HG02943 (cell line): ENCODE data around the gene SPINT2.

Source experiments
- ATAC-seq: cut with Tn5 transposase; IDR thresholded peaks from one replicate; pipeline ENCODE4 v1.9.1; 2021; ENCODE audit warnings: mild to moderate bottlenecking, low read depth, moderate library complexity; ENCODE audit not compliant: unreplicated experiment

SPINT2 gene

DNA sequence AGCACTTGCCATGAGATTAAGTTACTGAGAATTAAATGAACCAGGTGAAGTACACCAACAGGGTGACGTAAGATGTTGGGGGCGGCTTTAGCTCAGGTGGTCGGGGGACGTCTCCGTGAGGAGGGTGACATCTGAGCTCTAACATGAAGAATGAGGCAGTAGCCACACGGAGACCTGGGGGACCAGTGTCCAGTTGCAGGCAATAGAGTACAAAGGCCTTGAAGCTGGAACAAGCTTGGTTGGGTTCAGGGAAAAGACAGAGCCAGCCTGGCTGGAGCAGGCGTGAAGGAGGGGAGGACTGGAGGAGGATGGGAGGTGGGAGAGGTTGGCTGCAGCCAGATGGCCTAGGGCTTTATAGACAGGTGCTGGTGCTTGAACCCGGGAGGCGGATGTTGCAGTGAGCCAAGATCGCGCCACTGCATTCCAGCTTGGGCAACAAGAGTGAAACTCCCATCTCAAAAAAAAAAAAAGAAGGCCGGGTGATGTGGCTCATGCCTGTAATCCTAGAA is 1.6 kb downstream of the SPINT2 start:
- ATAC-seq = no peak

- ATAC-seq = no peak
These were observed 2.7 kb downstream of the SPINT2 start for GRCh38 chr19:38266981-38267597.

GRCh38 chr19:38267761-38268483 is 3.5 kb downstream of the SPINT2 start:
- ATAC-seq = no peak

GRCh38 chr19:38268539-38268938 is 4.2 kb downstream of the SPINT2 start:
- no peak for ATAC-seq

DNA sequence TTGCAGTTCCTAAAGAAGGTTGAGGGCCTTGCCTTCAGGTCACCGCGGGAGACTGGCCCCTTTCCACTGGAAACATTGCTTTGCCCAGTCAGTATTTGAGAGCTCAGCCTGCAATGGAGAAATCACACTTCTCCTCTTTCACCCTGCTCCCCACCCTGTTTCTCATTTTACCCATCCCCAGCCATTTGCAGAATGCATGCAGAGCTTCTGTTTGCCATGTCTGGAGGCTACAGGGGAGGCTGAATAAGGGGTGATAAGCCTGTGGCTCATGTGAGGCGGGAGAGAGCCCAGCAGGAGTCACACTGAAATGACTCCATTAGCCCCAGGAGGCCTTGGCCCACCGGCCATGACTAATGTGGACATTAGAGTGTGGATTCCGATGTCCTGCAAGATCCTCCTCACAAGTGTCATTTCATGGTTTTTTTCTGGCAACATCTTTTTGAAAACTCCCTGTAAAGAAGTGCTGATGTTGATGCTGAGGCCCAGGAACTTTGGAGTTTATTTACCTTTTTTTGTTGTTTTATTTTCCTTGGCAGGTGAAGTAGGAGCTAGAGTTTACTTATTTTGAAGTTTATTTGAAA is 6.3 kb downstream of the SPINT2 start:
- ATAC-seq = no peak

DNA sequence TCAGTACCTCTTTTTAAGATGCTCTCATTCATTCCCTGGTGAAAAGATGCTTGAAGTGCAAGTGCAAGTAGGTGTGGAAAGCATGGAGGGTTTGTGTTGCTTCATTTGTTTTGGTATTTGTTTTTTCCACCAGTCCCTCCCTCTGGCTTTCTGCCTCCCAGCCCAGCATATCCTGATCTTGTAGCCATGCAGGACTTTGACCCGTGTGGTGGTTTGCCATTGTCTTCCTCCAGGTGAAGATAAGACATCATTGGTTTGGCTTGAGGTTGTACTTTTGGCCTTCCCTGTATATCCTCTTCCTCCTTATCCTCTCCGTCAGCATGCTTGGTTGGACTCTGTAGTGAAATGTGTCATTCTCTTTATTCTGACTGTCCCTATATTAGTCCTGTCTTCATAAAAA is 9.1 kb downstream of the SPINT2 start:
- no peak for ATAC-seq

- ATAC-seq = no peak
These were observed 10.4 kb downstream of the SPINT2 start for GRCh38 chr19:38274739-38275138.

DNA sequence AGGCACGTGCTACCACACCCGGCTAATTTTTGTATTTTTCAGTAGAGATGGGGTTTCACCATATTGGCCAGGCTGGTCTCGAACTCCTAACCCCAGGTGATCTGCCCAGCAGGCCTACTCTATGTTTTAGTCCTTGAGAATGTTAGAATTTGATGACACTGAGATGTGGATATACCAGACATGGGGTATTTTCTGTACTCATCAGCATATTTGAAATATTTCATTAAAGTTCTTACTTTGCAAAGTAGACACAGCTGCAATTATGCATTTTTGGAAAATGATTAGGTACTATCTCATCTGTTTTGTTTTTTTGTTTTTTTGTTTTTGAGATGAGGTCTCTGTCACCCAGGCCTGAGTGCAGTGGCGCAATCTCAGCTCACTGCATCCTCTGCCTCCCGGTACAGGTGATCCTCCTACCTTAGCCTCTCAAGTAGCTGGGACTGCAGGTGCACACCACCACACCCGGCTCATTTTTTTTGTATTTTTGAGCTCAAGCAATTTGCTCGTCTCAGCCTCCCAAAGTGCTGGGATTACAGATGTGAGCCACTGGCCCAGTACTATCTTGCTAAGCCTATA is 12.7 kb downstream of the SPINT2 start:
- ATAC-seq = no peak

DNA sequence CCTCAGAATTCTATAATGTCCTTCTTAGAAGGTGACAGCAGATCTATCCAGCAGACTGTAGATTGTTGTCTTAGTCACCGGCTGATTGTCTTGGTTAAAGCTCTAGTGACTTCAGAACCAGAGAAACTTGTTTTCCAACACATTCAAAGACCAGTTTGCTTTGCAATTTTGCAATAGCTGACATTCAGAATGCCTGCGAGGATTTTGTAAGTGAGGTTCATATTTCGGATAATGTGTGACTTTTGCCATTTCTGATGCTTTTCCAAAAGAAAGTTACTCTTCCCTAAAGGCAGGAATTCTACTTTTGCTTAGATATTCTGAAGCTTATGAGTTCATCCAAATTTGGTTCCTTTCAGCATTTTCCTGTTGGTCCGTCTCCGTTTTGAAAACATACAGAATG is 13.2 kb downstream of the SPINT2 start:
- no peak for ATAC-seq

DNA sequence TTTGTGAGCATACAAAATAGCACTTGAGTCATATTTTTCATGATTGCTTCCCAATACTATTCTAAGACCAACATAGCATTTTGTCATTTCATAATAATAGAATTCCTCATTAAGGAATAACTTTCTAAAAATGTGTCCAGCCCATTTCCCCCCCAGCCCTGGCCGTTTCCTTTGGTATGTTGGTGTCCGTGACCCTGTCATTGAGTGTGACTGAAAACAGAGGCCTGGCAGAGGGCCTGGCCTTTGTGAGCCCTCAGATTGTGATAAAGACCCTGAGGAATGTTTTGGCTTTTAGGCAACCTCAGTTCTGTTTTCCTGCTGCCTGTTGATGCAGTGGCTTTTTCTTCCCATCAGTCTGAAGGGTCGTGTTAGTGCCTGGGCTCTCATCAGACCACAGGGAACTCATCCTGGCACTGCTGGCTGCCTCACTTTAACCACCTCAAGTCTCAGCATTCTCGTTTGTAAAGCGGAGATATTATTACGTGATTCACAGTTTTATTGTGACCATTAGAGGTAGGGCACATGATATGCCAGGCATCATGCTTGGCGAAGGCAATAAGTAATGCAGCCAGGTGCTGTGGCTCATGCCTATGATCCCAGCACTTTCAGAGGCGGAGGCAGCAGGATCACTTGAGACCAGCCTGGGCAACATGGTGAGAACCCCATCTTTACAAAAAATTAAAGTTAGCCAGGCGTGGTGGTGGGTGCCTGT is 13.8 kb downstream of the SPINT2 start:
- no peak for ATAC-seq

- no peak for ATAC-seq
These were observed 14.4 kb downstream of the SPINT2 start for GRCh38 chr19:38278751-38279150.

- no peak for ATAC-seq
These were observed 15.9 kb downstream of the SPINT2 start for GRCh38 chr19:38280030-38280921.

DNA sequence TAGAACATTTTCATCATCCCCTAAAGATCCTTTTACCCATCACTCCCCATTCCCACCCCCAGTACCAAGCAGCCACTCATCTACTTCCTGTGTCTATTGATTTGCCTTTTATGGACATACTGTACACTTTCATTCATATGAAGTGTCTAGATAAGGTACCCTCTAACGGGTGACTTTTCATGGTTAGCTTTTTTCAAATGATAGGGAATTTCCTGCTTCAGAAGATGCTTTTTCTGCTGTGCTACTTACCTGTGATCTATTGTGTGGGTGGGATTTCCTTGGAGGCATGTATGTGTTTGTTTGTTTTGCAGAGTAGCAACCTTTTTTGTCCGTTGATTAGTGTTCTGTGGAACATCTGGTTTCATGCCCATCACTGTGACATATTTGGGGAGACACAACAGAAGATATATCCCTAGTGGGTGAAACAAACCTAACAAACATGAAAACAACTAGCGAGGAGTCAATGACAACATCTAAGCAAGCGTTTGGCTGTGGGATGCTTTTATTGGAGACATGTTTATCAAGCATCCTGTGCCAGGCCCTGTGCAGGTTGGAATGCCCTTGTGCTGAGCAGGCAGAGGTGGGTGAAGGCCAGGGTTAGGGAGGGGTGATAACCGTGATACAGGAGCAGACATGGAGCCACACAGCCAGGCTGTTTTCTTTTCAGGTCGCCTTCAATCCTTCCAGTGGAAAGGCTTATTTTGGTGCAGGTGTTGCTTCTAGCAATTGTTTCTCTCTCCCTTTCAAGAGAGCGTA is 17.6 kb downstream of the SPINT2 start:
- no peak for ATAC-seq

- ATAC-seq = no peak
These were observed 18.9 kb downstream of the SPINT2 start for GRCh38 chr19:38283271-38283670.

- ATAC-seq = no peak
These were observed 20.0 kb downstream of the SPINT2 start for GRCh38 chr19:38284422-38284821.

- ATAC-seq = no peak
These were observed 21.2 kb downstream of the SPINT2 start for GRCh38 chr19:38285567-38285966.

DNA sequence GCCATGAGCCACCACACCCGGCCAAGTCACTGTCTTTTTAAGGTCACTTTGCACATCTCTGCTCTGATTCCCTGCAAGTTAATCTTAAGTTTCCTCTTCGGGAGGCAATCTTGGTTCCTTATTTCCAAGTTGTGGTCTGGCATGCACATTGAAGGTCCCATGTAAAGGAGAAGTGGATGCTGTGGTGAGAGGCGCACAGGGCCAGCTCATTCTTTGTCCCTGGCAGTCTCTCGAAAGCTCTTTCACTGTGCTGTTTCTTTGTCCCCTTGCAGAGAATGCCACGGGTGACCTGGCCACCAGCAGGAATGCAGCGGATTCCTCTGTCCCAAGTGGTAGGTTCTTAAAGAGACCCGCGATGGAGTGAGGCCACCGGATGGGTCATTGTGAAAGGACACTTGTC is 23.2 kb downstream of the SPINT2 start:
- ATAC-seq = no peak

GRCh38 chr19:38288123-38288855 is 23.9 kb downstream of the SPINT2 start:
- ATAC-seq = no peak
